ENCODE measurements around the gene BBX.

BBX gene

DNA sequence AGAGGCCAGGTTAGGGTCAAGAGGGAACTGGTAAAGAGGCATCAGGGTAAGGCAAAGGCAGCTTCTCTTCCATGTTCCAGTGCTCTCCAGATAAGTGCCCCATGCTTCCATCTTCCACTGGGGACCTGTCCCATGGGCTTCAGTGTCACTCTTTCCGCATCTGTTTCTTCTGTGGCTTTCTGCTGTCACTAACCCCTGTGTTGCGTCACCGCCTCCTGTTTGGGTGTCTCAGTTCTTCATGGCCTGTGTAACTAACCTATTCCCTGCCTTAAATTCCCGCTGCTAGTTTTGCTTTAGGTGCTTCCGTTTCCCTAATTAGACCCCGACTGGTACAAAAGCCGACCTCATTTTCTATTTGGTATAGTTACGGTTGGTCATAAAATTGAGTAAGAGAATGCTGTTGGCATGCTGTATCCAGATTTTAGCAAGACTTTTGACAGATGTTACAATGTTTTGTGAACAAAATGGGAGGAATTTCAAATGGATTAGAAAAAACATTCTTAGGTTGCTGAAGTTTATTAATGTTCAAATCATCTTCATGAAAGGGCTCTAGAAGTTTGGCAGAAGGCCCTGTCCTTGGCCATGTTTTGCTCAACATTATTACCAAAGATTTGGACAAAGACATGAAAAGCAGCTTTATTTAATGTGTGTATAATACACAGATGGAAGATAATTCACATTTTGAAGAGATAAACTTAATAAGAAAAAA lies 245.3 kb downstream of the BBX start:
- H3K4me3 ChIP-seq (ENCODE audit: low read length) = no peak overlapping the region
- DNase-seq (ENCODE audit: low read depth, low spot score) = no peak

DNA sequence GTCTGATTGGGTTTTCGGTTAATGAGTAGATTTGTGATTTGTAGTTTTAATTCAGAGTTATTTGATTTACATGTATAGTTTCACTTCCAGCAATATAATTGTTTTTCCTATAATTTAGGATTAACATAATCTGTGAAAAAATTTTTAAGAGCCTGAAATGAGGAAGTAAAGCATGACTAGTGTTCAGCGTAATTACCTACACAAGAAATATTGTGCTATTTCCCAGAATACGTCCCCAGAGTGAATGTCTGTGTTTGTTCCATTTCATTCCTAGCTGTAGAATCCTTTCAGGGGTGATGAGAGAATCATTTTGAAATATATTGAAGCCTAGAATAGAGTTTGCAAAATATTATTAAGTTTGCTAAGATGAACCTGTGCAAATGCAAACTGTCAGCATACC lies 247.1 kb downstream of the BBX start:
- H3K4me3 ChIP-seq (ENCODE audit: low read length) = no peak overlapping the region
- DNase-seq (ENCODE audit: low read depth, low spot score) = no peak

DNA sequence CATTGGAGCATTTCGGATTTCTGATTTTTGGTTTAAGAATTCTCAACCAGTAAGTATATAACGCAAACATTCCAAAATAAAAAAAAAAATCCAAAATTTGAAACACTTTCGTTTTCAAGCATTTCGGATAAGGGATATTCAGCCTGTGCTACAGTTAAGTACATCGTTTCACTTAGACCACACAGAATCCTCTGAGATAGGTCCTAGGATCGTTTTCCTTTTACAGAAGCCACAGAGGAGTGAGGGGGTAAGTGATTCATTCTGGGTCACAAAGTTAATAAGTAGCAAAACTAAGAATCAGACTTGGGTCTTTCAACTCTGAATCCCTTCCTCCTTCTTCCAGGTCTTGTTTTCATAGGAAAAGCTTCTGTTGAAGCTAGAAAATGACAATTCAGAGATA lies 249.3 kb downstream of the BBX start:
- no peak for DNase-seq (ENCODE audit: low read depth, low spot score)

DNA sequence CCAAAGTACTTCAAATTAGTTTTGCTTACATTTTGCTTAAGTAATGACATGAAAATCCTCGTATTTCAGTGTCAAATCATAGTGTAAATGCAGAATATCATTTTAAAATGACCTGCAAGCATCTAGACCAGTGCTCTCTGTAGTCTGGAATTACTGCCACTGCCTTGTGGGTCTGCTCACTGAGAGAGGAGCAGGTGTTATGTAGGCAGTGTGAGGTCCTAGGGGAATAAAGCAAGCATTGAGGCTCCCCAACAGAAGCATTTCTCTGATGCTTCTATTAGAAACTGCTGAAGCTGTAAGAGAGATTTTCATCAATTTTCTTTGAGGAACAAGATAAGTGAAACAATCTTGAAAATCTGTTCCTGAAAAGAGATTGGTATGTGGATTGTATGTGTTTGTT lies 253.2 kb downstream of the BBX start:
- no peak for DNase-seq (ENCODE audit: low read depth, low spot score)
- no peak overlapping the region for H3K4me3 ChIP-seq (ENCODE audit: low read length)

More for the DNA sequence above, 249.3 kb downstream of the BBX start:
- no peak overlapping the region for H3K4me3 ChIP-seq (ENCODE audit: low read length)

DNA sequence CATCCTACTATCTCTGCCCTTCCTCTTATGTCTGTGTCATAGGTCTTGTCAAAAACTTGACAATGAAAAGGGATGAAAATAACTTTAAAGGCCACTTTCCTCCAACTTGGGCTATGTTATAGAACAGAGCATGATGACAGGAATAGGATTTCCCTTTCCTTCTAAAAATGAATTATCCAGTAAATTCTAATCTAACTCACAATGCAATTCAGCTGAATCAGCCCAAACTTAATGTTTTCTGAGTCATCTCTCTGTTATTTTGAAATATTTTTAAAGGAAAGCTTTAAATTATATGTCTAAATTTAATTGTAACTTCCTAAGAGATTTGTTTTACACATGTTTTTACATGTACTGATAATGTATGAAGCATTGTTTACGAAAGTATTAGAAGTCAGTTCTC lies 258.5 kb downstream of the BBX start:
- no peak for DNase-seq (ENCODE audit: low read depth, low spot score)
- H3K4me3 ChIP-seq (ENCODE audit: low read length) = no peak overlapping the region

DNA sequence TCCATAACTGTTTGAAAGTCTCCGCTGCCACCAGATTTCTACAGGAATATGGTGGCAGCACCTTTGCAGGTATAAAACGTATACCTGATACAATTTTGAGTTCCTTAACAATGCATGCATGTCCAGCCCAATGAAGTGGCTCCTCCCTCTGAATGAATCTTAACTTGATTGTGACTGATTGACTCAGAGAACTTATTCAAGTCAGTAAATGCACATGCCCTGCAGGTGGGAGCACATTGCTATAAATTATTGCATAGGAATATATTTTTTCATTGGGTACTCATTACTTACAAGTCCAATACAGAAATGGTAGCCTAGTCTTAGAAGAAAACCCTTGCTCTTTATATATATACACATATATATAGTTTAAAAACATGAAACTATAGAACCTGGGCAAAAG lies 259.3 kb downstream of the BBX start:
- no peak overlapping the region for H3K4me3 ChIP-seq (ENCODE audit: low read length)
- no peak for DNase-seq (ENCODE audit: low read depth, low spot score)

DNA sequence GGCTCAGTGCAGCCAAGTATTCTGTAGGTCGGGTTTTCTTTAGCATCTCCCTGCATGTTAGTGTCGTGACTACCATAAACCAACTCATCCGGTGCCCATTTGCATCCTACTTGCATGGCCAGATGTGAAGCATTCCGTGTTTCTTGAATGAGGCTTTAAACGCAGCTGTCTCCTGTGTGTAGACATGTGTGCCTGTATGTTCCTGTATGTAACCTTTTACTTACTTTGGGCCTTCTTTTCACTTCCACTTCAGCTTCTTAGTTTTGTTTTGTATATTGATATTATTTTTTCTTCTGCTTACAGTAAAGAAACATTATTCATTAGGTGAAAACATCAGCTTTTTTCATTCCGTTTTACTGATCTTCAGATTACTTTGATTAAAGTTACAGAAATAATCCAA lies 267.9 kb downstream of the BBX start:
- no peak for DNase-seq (ENCODE audit: low read depth, low spot score)
- no peak overlapping the region for H3K4me3 ChIP-seq (ENCODE audit: low read length)

DNA sequence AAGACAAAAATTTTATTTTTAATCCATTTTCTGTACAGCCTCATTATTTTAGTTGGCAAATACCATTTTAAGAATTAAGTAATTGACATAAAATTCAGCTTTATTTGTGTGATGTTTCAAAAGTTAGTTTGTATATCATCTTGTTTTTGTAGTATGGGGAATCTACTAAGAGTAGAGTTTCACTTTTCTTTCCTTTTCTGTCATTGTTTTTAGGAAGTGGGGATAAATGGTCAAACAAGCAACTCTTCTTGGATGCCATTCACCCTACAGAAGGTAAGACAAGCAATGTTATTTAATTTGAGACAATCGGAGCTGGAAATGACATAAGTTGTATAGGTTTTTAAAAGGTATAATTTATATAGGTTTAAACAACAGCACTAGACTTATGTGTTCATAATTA lies 268.3 kb downstream of the BBX start:
- no peak for DNase-seq (ENCODE audit: low read depth, low spot score)
- no peak overlapping the region for H3K4me3 ChIP-seq (ENCODE audit: low read length)

DNA sequence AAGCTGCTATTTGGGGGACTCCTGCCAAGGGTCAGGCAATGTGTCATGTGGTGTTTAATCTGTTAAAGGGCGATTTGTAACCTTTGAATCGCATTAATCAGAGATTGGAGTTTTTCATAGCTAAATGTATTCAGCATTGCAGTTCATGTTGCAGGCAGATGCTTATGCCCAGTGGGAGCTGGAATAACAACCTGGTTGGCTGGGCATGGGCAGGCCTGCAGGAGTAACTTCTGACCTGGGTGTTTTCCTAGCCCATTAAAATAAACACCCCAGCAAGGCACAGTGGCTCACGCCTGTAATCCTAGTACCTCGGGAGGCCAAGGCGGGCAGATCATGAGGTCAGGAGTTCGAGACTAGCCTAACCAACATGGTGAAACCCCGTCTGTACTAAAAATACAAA lies 268.7 kb downstream of the BBX start:
- H3K4me3 ChIP-seq (ENCODE audit: low read length) = no peak overlapping the region
- DNase-seq (ENCODE audit: low read depth, low spot score) = no peak

DNA sequence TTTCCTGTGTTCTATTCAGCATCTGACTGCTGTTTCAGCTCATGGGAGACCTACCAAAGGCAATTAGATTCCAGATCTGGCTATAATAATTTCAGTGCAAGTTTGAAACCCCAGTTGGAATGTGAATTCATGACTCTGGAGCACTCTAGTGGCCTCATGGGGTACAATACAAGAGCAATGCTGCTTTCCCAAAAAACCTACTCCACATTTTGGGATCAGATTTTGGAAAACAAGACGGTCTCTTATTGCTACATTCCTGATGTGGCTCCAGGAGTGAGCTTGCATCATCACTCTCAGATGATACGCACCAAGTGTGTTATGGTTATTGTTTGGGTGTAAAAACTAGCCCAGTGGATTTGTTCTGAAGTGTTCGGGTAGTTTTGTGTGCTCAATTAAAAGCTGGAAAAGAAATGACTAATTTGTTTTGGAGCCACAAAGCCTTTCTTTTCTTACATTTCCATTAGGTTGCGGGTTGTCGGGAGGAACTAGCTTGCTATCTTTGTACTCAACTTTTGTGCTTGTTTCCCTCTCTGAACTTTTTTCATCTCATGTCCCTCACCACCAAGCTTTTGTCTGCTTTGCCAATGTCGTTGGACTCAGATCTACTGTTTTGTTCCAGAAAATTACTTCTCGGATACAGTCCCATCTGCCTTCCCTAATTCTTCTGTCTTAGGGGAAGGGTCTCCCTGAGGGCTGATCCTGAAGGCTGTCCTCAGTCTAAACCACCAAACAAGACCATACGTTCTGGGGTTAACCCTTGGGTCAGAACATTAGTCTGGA lies 272.1 kb downstream of the BBX start:
- H3K4me3 ChIP-seq (ENCODE audit: low read length) = no peak overlapping the region
- DNase-seq (ENCODE audit: low read depth, low spot score) = no peak

DNA sequence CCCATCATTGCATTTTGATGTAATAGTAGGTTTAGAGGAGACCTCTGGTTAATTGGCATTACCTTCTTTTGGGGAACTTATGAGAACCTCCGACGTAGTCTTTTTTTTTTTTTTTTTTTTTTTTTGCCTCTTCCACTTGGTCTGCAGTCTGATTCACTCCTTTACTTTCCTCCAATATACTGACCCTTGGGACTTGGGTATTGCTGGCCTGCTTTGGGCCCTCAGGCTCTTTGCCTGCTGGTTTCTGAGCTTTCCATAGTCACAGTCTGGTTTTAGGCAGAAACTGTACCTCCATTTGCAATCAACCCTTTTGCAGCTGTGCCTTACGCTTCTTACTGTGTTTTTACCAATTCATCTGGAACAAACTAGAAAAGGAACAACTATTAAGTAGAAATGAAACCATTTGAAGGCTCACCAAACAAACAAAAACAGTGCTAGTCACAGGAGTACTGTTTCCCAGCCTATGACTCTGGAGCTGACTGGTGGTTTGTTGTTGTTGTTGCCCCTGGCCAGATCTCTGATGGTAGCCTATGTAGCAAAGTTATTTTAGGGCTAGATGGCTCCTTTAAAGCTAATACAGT lies 272.8 kb downstream of the BBX start:
- DNase-seq (ENCODE audit: low read depth, low spot score) = no peak
- H3K4me3 ChIP-seq (ENCODE audit: low read length) = no peak overlapping the region

DNA sequence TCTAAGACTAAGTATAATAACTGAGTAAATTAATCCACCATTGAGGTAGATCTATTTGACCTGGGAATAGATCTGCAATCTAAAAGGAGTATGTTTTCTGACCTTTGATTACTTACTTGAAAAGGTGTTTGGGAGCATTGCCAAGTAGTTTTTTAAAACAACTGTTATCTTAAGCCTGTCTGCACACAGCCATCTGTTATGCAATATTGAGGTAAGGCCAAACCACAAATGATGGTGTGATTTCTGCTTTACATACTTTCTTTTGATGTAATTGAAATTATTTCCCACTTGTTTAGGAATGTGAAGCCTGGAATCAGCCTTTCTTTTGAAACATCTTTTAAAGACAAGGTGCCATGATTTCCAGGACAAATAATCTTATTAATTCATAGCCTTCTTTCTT lies 274.0 kb downstream of the BBX start:
- H3K4me3 ChIP-seq (ENCODE audit: low read length) = no peak overlapping the region
- DNase-seq (ENCODE audit: low read depth, low spot score) = peak; percentile 88

DNA sequence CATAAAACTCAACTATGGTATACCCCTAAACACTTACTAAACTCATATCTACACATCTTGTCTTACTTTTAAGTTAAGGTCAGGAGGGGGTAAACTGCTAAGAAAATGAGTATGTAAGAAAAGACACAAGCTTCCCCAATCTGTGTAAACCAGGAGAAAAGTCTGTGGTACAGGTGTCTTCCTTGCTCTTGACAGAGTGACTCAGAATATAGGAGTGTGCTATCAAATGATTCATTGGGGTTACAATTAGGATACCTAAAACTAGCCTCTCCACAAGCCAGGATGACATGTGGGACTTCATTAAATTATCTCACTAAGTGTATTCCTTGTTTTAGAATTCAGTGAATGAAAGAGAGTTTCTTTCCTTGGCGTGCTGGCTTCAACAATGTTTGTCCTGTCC lies 274.8 kb downstream of the BBX start:
- DNase-seq (ENCODE audit: low read depth, low spot score) = no peak
- H3K4me3 ChIP-seq (ENCODE audit: low read length) = no peak overlapping the region

DNA sequence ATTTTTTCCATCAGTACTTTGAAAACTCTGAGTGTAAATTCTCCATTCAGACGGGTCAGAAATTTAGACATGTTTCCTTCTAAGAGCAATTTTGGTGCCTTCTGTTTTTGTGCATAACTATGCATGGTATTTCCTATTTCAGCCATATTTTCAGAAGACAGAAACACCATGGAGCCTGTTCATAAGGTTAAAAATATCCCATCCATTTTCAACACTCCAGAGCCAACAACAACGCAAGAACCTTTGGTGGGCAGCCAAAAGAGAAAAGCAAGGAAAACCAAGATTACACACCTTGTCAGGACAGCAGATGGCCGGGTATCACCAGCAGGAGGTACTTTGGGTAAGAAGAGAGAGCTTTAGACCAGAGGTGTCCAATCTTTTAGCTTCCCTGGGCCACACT lies 275.6 kb downstream of the BBX start:
- no peak for DNase-seq (ENCODE audit: low read depth, low spot score)
- H3K4me3 ChIP-seq (ENCODE audit: low read length) = no peak overlapping the region

DNA sequence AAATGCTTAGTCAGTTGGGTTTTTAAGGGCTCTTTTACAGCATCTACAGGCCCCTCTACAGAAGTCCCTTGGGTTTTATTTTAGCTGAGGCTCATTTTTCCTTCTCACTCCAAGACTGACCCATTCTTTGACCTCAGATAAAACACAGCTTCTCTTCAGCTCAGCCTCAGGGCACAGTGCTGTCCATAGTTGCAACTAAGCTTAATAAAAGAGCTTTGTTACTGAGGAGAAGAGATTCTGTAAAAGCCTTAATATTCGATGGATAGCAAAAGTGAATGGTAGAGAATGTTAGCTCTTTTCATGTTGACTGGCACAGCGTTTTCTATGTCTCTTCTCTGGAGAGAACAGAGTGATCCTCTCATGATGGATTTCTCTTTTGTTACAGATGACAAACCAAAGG lies 277.9 kb downstream of the BBX start:
- no peak for DNase-seq (ENCODE audit: low read depth, low spot score)
- no peak overlapping the region for H3K4me3 ChIP-seq (ENCODE audit: low read length)

DNA sequence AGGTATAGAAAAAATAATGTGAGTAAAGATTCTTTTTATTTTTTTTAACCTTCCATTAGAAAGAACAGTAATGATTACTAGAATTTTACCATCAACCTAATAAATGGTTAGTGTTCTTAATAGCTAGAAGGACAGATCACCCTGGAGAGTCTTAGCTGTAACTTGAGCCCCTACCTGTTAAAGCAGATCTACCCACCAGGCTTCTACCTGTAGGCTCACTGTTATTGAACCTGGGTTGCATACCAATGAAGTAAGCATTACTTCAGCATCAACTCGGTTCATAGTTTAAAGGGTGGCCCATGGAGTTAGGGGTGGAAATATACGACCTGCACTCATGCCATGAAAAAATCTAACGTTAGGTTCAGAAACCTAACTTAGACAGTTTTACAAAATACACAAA lies 280.4 kb downstream of the BBX start:
- no peak for DNase-seq (ENCODE audit: low read depth, low spot score)
- no peak overlapping the region for H3K4me3 ChIP-seq (ENCODE audit: low read length)

DNA sequence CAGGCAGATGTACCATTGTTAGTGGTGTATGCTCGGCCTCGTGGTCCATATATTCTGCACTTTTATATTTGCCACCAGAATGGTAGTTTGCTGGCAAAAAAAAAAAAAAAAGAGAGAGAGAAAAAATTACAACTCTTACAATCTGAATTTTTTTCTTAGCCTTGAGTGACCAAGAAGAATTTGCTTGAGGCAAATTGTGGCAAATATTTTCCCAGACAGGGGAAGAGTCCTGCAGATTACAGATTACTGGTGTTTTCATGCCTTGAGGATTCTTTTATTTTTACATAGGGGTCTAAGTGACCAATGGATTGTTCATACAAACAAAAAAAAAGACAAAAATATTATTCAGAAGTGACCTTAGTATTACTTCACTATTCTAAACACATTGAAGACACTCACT lies 283.3 kb downstream of the BBX start:
- DNase-seq (ENCODE audit: low read depth, low spot score) = no peak
- no peak overlapping the region for H3K4me3 ChIP-seq (ENCODE audit: low read length)

DNA sequence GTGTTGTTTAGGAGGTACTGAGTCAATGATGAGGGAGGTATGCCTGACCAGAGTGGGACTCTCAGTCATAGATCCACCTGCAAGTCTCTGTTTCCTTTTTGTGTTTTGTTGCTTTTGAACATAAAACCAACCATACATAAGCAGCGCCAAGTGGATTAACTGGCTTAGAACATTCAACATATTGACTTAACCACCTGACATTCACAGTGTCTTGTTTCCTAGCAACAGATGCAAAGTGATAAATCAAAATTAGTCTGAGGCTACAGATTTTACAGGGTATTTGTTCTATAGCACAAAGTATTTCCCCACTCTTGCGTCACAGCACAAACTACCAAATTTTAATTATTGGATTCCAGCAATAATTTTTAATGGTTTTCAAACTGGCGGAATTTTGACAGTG lies 283.8 kb downstream of the BBX start:
- H3K4me3 ChIP-seq (ENCODE audit: low read length) = no peak overlapping the region
- DNase-seq (ENCODE audit: low read depth, low spot score) = no peak

DNA sequence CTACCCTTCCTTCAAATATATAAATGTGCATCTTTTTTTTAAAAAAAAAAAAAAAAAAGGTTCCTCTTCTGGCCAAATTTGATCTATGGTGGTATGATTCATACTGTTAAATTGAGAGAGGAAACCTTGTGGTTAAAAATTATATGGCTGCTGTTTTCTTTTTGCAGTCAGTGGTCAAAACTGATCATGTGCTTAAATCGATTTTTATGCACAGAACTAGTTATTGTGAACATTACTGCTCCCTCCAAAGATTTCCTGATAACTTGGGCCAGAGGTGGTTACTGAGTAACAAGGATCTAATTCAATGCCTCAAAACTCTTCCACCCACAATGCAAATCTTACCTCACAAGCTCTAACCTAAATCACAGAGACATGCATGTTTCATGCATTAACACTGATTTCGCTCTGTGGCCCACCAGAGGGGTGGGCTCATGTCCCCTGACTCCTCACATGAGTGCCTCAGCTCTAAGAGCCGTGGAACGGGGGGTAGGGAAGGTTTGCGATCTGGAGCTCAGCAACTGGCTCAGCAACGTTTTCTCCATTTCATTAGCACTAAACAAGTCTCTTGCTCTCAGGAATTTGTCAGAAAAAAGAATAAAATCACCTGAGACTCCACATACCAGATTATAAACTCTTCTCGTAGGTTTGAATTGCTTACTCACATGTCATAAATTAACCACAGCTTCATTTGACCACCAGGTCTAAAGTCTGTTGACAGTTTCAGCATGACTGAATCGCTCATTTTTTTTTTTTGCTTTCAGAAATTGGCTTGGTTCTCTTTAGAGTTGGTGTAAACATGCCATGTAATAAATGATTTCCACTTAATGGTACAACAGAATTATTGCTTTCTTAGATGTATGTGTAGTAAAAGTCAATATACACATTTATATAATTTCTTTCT lies 287.7 kb downstream of the BBX start:
- no peak for DNase-seq (ENCODE audit: low read depth, low spot score)
- H3K4me3 ChIP-seq (ENCODE audit: low read length) = no peak overlapping the region

DNA sequence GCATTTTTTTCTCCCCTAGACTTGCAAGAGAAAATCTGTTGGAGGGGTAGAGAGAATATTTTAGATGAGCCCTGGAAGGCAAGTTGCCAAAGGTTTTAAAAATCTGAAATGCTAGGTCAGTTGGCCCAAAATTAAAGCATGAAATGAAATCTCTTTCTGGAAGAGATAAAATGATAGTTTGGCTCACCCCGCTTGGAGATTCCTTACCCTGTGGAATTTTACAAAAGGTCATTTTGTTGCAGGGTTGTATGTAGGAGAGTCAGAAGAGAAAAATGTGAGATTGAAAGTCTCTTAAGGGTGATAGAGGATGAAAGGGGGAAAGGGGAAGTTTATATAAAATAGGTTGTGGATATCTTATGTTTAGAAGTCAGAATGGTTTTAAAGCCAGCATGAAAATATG lies 290.3 kb downstream of the BBX start:
- no peak for DNase-seq (ENCODE audit: low read depth, low spot score)
- H3K4me3 ChIP-seq (ENCODE audit: low read length) = no peak overlapping the region
